Cardiac fibroblast (primary cell): ENCODE results near the gene EGR4.

Experiments used
- DNase-seq, 2 donors: peaks; one replicate each; pipeline versions ENCODE4 v3.0.0 to v3.0.0-alpha.2; 2010; ENCODE audit warnings: low read depth in 2 of 2
- H3K4me3 ChIP-seq, 2 donors: replicated peaks in 1 of 2; 1 replicate in 1 of 2; 2 replicates in 1 of 2; pipeline ENCODE4 v1.5.1; 2011; ENCODE audit warnings: low read depth in 2 of 2, low read length in 2 of 2, mild to moderate bottlenecking in 2 of 2, moderate library complexity in 1 of 2
- TF ChIP-seq, protein P1 (sequence below): IDR thresholded peaks from one replicate; pipeline ENCODE4 v1.5.1; 2011; ENCODE audit warnings: low read depth, mild to moderate bottlenecking, low read length, inconsistent platforms

Gene EGR4

DNA sequence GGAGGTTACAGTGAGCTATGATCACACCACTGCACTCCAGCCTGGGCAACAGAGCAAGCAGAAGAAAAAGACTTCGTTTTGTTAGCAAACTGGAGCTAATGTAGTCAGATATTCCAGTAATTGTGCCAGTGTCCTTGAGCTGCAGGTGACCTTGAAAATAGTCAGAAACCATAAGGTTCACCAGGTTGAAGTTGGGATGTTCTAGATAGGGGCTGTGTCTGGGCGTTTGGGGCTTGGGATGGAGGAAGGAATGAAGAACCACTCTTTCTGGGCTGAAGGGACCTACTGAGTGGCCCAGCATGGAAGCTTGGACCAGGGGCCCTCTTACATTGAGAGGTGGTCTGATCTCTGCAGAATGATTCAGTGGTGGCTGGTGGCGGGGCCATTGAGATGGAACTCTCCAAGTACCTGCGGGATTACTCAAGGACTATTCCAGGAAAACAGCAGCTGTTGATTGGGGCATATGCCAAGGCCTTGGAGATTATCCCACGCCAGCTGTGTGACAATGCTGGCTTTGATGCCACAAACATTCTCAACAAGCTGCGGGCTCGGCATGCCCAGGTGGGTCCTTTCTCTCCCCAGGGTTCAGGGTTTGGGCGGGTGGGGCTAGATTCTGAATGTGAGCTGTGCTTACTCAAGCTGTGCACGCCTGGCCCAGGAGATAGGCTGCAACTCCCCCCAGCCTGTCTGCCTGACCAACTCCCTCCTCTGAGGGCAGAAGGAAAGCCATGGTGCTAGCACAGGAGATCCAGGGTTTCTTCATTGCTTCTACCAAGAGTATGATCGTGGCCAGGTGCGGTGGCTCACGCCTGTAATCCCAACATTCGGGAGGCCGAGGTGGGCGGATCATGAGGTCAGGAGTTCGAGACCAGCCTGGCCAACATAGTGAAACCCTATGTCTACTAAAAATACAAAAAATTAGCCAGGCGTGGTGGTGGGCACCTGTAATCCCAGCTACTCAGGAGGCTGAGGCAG lies 42.2 kb downstream of the EGR4 start:
- TF ChIP-seq, protein P1, sequence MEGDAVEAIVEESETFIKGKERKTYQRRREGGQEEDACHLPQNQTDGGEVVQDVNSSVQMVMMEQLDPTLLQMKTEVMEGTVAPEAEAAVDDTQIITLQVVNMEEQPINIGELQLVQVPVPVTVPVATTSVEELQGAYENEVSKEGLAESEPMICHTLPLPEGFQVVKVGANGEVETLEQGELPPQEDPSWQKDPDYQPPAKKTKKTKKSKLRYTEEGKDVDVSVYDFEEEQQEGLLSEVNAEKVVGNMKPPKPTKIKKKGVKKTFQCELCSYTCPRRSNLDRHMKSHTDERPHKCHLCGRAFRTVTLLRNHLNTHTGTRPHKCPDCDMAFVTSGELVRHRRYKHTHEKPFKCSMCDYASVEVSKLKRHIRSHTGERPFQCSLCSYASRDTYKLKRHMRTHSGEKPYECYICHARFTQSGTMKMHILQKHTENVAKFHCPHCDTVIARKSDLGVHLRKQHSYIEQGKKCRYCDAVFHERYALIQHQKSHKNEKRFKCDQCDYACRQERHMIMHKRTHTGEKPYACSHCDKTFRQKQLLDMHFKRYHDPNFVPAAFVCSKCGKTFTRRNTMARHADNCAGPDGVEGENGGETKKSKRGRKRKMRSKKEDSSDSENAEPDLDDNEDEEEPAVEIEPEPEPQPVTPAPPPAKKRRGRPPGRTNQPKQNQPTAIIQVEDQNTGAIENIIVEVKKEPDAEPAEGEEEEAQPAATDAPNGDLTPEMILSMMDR, result no peak
- DNase-seq, result no peak
- no peak overlapping the region for H3K4me3 ChIP-seq

DNA sequence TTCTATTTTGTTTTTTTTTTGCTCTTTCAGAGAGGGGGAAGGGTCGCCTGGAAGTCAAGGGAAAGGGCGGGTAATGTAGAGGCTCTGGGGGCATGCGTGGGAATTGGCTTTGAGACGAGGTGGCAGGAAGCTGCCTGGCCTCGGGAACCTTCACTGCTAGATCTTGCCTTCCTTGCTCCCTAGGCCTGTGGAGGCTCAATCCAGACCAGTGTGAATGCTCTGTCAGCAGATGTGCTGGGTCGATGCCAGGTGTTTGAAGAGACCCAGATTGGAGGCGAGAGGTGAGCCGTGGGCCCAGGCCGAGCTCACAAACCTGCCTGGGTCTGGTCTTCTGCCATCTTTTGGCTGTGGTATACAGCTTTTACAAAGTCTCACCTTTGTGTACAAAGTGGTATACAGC lies 43.7 kb downstream of the EGR4 start:
- H3K4me3 ChIP-seq, result no peak overlapping the region
- TF ChIP-seq, protein P1, result no peak
- DNase-seq, result no peak

DNA sequence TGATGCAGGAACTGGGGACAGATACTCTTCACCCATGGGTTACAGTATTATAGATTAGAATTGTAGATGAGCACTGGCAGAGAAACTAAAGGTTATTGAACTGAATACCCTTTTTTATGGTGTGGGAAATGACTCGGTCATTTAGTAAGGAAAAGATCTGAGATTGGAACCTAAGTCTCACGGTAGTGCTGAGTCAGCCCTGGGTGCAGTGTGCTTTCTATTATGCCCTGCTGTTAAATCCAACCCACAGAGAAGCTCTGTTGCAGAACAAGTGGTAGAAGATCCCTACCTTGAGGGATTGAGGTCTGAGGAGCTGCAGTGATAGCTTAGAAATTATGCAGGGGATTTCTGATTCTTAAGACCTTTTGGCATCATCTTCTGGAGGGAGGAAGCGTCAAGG lies 46.5 kb downstream of the EGR4 start:
- no peak overlapping the region for H3K4me3 ChIP-seq
- TF ChIP-seq, protein P1, result no peak
- no peak for DNase-seq

DNA sequence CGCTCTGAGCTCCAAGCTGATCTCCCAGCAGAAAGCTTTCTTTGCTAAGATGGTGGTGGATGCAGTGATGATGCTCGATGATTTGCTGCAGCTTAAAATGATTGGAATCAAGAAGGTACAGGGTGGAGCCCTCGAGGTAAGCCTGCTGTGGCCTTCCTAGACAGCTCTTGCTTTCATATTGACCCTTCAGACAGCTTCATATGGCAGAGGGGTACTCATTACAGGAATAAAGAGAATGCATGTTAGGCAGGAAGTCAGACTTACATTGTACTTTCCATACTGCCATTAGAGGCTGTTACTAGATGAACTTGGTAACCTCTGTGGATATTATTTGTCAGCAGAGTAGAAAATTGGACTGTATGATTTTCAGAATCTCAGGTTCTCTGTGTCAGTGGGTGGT lies 48.8 kb downstream of the EGR4 start:
- TF ChIP-seq, protein P1, result no peak
- H3K4me3 ChIP-seq, result no peak overlapping the region
- no peak for DNase-seq

DNA sequence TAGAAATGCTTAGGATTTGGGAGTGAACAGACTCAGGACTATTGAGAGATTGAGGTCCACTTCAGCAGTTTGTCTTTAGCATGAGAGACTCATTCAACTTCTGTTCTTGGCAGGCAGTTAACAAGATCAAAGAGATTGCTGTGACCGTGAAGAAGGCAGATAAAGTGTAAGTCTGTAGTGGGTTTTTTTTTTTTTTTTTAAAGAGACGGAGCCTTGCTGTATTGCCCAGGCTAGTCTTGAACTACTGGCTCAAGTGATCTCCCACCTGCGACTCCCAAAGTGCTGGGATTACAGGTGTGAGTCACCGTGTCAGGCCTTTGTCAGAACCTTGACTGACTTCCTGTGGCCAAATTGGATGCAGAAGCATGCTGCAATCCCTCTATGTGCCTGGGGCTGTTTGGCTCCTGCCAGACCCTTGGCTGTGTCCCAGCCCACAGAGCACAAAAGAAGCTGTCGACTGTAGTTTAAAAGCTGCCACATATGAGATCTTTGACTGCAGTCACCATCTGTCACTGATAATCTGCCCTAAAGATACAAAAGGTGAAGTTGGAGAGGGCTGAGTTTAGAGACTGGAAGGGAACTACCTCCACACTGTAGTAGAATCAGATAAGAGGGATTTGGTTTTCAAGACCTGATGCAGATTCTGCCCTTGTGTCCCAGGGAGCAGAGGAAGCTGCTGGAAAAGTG lies 49.3 kb downstream of the EGR4 start:
- H3K4me3 ChIP-seq, result no peak overlapping the region
- TF ChIP-seq, protein P1, result no peak
- DNase-seq, result peak; percentile 63 to 66
